Ishikawa (cell line): ENCODE measurements around the gene MT1M.

Experiments used
- CREB1 ChIP-seq: IDR thresholded peaks from 2 replicates; pipeline ENCODE4 v1.6.1; 2012; ENCODE audit warnings: low read depth
- EP300 ChIP-seq: IDR thresholded peaks from 2 replicates; pipeline ENCODE4 v1.6.1; 2012; ENCODE audit warnings: borderline replicate concordance
- FOXM1 ChIP-seq: IDR thresholded peaks from 2 replicates; pipeline ENCODE4 v1.6.1; 2012; ENCODE audit warnings: low read depth, borderline replicate concordance
- MAX ChIP-seq: IDR thresholded peaks from 2 replicates; pipeline ENCODE4 v1.6.1; 2012
- RAD21 ChIP-seq: IDR thresholded peaks from 2 replicates; pipeline ENCODE4 v1.6.1; 2012; ENCODE audit warnings: low read depth
- TAF1 ChIP-seq: IDR thresholded peaks from 2 replicates; pipeline ENCODE4 v1.6.1; 2012; ENCODE audit warnings: low read depth, mild to moderate bottlenecking
- TEAD4 ChIP-seq: IDR thresholded peaks from 2 replicates; pipeline ENCODE4 v1.6.1; 2012
- USF1 ChIP-seq: IDR thresholded peaks from 2 replicates; pipeline ENCODE4 v1.6.1; 2012
- YY1 ChIP-seq: IDR thresholded peaks from 2 replicates; pipeline ENCODE4 v1.6.1; 2012; ENCODE audit warnings: low read depth

- no peak for TF ChIP-seq TEAD4
- no peak for TF ChIP-seq TAF1
- TF ChIP-seq MAX = no peak
- no peak for TF ChIP-seq YY1
- no peak for TF ChIP-seq USF1
- TF ChIP-seq CREB1 = no peak
- no peak for TF ChIP-seq FOXM1
- no peak for TF ChIP-seq EP300
- no peak for TF ChIP-seq RAD21
Observed at GRCh38 chr16:56636616-56637413, 4.4 kb downstream of the MT1M start.
